ENCODE measurements around the gene ZNF23. TPM values are rescaled to one million over a fixed set of nuclear protein-coding genes. Genes with fewer than 3 reads are reported as not detected.

The ZNF23 gene
- total and polyA plus RNA-seq, 4 donors, result 1.5 to 6.1 (median 3.1) TPM

DNA sequence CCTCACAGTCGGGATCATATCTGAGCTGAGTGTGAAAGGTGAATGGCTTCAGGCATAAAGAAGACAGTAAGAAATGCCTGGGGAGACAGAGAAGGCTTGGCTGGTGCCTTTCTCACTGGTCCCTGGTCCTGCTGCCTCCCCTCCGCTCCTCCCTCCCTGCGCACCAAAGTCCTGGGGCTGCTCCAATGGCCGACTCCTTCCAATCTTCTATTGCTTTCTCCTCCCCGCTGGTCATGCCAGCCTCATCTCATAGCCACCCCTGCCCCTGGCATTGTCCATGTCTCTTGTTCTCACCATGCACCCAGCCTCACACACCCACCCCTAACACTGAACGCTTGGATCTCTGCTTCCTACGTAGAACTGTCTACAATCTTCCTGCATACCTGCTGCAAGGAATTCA is 38.2 kb downstream of the ZNF23 start:
- no peak overlapping the region for H3K9ac ChIP-seq (ENCODE audit: low read depth in 1 of 2, low read length in 2 of 2)
- WGBS, result 73% methylated on average over 7 of the region's 7 CpGs
- no peak overlapping the region for H3K27ac ChIP-seq (ENCODE audit: low read depth in 1 of 2, low read length in 2 of 2)
- no peaks in the 10 kb centered on the region for H3K36me3 ChIP-seq (ENCODE audit: control insufficient read depth in 4 of 4, insufficient read depth in 3 of 4, low read depth in 1 of 4, low read length in 3 of 4)
- no peak for DNase-seq (ENCODE audit: low spot score)
- peaks cover 0 to 3% (median 1%) of the 10 kb centered on the region in 4 donors for H3K9me3 ChIP-seq (ENCODE audit: control insufficient read depth in 4 of 4, low read length in 3 of 4)
- peaks cover 0 to 13% (median 7%) of the 10 kb centered on the region in 4 donors for H3K27me3 ChIP-seq (ENCODE audit: control insufficient read depth in 4 of 4, insufficient read depth in 4 of 4, low read length in 3 of 4)
- TF ChIP-seq EGR1 (IDR thresholded peaks at IDR 0.05; ENCODE audit: low read depth in 2 of 2) (no peak), FOXA1 (IDR thresholded peaks at IDR 0.05) (no peak), NR2F2 (IDR thresholded peaks at IDR 0.05) (no peak), HNF4A (conservative IDR thresholded peaks at IDR 0.05) (no peak), JUND (IDR thresholded peaks at IDR 0.05) (no peak), FOXA2 (IDR thresholded peaks at IDR 0.05) (no peak), TAF1 (conservative IDR thresholded peaks at IDR 0.05) (no peak)
- TF ChIP-seq, protein P1, sequence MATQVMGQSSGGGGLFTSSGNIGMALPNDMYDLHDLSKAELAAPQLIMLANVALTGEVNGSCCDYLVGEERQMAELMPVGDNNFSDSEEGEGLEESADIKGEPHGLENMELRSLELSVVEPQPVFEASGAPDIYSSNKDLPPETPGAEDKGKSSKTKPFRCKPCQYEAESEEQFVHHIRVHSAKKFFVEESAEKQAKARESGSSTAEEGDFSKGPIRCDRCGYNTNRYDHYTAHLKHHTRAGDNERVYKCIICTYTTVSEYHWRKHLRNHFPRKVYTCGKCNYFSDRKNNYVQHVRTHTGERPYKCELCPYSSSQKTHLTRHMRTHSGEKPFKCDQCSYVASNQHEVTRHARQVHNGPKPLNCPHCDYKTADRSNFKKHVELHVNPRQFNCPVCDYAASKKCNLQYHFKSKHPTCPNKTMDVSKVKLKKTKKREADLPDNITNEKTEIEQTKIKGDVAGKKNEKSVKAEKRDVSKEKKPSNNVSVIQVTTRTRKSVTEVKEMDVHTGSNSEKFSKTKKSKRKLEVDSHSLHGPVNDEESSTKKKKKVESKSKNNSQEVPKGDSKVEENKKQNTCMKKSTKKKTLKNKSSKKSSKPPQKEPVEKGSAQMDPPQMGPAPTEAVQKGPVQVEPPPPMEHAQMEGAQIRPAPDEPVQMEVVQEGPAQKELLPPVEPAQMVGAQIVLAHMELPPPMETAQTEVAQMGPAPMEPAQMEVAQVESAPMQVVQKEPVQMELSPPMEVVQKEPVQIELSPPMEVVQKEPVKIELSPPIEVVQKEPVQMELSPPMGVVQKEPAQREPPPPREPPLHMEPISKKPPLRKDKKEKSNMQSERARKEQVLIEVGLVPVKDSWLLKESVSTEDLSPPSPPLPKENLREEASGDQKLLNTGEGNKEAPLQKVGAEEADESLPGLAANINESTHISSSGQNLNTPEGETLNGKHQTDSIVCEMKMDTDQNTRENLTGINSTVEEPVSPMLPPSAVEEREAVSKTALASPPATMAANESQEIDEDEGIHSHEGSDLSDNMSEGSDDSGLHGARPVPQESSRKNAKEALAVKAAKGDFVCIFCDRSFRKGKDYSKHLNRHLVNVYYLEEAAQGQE (IDR thresholded peaks at IDR 0.05), result no peak
- TF ChIP-seq, protein P2, sequence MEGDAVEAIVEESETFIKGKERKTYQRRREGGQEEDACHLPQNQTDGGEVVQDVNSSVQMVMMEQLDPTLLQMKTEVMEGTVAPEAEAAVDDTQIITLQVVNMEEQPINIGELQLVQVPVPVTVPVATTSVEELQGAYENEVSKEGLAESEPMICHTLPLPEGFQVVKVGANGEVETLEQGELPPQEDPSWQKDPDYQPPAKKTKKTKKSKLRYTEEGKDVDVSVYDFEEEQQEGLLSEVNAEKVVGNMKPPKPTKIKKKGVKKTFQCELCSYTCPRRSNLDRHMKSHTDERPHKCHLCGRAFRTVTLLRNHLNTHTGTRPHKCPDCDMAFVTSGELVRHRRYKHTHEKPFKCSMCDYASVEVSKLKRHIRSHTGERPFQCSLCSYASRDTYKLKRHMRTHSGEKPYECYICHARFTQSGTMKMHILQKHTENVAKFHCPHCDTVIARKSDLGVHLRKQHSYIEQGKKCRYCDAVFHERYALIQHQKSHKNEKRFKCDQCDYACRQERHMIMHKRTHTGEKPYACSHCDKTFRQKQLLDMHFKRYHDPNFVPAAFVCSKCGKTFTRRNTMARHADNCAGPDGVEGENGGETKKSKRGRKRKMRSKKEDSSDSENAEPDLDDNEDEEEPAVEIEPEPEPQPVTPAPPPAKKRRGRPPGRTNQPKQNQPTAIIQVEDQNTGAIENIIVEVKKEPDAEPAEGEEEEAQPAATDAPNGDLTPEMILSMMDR (IDR thresholded peaks at IDR 0.05; ENCODE audit: low read depth, low read length, missing input control), result no peak
- H3K4me1 ChIP-seq (ENCODE audit: control insufficient read depth in 4 of 4, insufficient read depth in 4 of 4, low read length in 3 of 4), result no peaks in the 10 kb centered on the region
- H3K4me3 ChIP-seq (ENCODE audit: low read depth in 1 of 3, low read length in 3 of 3), result no peak overlapping the region

DNA sequence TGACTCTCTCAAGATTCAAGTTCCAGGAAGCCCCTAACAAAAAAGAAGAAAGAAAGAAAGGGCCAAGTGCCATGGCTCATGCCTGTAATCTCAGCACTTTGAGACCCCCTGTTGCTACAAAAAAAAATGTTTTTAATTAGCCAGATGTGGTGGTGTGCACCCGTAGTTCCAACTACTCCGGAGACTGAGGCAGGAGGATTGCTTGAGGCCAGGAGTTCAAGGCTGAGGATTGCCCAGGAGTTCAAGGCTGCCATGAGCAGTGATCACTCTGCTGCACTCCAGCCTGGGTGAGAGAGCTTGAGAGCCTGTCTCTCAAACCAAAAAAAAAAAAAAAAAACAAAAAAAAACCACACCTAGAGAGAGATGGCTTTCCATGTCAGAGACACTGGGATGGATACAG is 39.0 kb downstream of the ZNF23 start:
- no peak for DNase-seq (ENCODE audit: low spot score)
- Histone ChIP-seq H3K27ac (ENCODE audit: low read depth in 1 of 2, low read length in 2 of 2) (no peak overlapping the region), H3K36me3 (ENCODE audit: control insufficient read depth in 4 of 4, insufficient read depth in 3 of 4, low read depth in 1 of 4, low read length in 3 of 4) (no peaks in the 10 kb centered on the region), H3K4me3 (ENCODE audit: low read depth in 1 of 3, low read length in 3 of 3) (no peak overlapping the region), H3K27me3 (ENCODE audit: control insufficient read depth in 4 of 4, insufficient read depth in 4 of 4, low read length in 3 of 4) (peaks cover 0 to 13% (median 7%) of the 10 kb centered on the region in 4 donors), H3K4me1 (ENCODE audit: control insufficient read depth in 4 of 4, insufficient read depth in 4 of 4, low read length in 3 of 4) (no peaks in the 10 kb centered on the region), H3K9ac (ENCODE audit: low read depth in 1 of 2, low read length in 2 of 2) (no peak overlapping the region), H3K9me3 (ENCODE audit: control insufficient read depth in 4 of 4, low read length in 3 of 4) (peaks cover 0 to 3% (median 0%) of the 10 kb centered on the region in 4 donors)
- TF ChIP-seq YY1 (IDR thresholded peaks at IDR 0.05) (no peak), NR2F2 (IDR thresholded peaks at IDR 0.05) (no peak), RAD21 (IDR thresholded peaks at IDR 0.05) (no peak), HNF4G (IDR thresholded peaks at IDR 0.05) (no peak), TAF1 (conservative IDR thresholded peaks at IDR 0.05) (no peak), FOXA2 (IDR thresholded peaks at IDR 0.05) (no peak), FOXA1 (IDR thresholded peaks at IDR 0.05) (no peak), HNF4A (conservative IDR thresholded peaks at IDR 0.05) (no peak), SP1 (IDR thresholded peaks at IDR 0.05) (no peak), EGR1 (IDR thresholded peaks at IDR 0.05; ENCODE audit: low read depth in 2 of 2) (no peak), RXRA (IDR thresholded peaks at IDR 0.05) (no peak)
- TF ChIP-seq, protein P3, sequence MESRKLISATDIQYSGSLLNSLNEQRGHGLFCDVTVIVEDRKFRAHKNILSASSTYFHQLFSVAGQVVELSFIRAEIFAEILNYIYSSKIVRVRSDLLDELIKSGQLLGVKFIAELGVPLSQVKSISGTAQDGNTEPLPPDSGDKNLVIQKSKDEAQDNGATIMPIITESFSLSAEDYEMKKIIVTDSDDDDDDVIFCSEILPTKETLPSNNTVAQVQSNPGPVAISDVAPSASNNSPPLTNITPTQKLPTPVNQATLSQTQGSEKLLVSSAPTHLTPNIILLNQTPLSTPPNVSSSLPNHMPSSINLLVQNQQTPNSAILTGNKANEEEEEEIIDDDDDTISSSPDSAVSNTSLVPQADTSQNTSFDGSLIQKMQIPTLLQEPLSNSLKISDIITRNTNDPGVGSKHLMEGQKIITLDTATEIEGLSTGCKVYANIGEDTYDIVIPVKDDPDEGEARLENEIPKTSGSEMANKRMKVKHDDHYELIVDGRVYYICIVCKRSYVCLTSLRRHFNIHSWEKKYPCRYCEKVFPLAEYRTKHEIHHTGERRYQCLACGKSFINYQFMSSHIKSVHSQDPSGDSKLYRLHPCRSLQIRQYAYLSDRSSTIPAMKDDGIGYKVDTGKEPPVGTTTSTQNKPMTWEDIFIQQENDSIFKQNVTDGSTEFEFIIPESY (IDR thresholded peaks at IDR 0.05), result no peak
- TF ChIP-seq, protein P1 (IDR thresholded peaks at IDR 0.05), result no peak
- TF ChIP-seq, protein P2 (IDR thresholded peaks at IDR 0.05; ENCODE audit: low read depth, low read length, missing input control), result no peak
- TF ChIP-seq, protein P4, sequence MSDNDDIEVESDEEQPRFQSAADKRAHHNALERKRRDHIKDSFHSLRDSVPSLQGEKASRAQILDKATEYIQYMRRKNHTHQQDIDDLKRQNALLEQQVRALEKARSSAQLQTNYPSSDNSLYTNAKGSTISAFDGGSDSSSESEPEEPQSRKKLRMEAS (IDR thresholded peaks at IDR 0.05), result no peak
- WGBS, result 71% methylated on average over 2 of the region's 2 CpGs
